Measurements from ENCODE around the gene PAM.

The PAM gene

DNA sequence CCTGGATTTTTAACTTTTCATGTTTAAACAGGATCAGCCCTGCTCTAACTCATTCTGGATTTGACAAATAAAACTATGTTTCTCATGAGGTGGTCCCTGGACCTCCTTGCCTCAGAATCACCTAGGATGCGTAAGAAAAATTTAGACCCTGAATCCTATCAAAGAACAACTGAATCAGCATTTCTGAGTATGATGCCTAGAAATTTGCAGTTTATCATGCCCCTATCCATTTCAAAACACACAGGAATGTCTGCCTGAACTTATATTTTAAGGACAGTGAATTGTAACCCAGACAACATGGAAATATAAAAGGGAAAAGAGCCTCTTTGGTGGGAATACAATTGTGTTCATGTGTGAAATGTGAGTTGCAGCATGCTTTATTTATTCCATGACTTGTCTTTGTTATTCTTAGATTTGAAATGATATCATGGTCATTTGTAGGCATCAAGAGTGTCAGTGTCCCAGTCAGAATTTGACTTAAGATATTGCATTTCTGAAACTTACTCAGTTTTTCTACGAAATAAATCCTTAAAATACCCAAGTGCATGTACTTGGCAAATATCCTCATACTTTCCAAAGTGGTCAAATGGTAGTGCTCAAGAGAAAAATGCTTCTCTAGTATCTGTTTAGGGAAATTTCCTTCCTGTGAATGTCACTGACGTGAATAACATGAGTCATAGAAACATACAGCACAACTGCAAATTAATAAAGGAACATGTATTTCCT, 220.5 kb downstream of the PAM start:
- TF ChIP-seq CTCF (IDR thresholded peaks at IDR 0.05; ENCODE audit: insufficient read depth, low read depth, low read length, missing control alignments): no peak
- no peak overlapping the region for H3K4me3 ChIP-seq (ENCODE audit: low read depth, low read length)
- no peak for DNase-seq (ENCODE audit: low read depth)

GRCh38 chr5:102981957-102982635, 227.0 kb downstream of the PAM start:
- TF ChIP-seq CTCF (IDR thresholded peaks at IDR 0.05; ENCODE audit: insufficient read depth, low read depth, low read length, missing control alignments): no peak
- H3K4me3 ChIP-seq (ENCODE audit: low read depth, low read length): no peak overlapping the region
- no peak for DNase-seq (ENCODE audit: low read depth)

DNA sequence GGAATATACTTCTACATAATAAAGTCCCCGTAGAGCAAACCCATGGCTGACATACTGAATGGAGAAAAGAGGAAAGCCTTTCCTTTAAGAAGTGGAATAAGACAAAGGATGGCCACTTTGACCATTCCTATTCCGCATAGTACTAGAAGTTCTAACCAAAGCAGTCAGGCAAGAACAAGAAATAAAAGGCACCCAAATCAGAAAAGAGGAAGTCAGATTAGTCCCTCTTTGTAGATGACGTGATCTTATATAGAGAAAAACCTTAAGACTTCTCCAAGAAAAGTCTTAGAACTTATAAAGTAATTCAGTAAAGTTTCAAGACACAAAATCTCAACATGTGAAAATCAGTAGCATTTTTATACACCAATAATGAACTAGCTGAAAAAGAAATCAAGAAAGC, 231.0 kb downstream of the PAM start:
- no peak for DNase-seq (ENCODE audit: low read depth)
- TF ChIP-seq CTCF (IDR thresholded peaks at IDR 0.05; ENCODE audit: insufficient read depth, low read depth, low read length, missing control alignments): no peak

DNA sequence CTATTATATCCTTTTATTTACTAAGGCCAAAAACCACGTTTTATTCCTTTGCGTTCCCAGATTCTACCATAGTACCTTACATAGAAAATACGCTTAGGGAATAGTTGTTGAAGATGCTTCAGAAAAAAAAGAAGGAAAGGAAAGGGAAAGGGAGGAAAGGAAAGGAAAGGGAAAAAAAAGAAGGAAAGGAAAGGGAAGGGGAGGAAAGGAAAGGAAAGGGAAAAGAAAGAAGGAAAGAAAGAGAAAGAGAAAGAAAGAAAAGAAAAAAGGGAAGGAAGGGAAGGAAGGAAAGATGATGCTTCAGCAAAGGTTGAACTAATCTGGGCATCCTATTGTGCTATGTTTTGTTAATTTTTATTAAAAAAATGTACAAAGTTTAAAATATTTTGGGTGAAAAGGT, 233.4 kb downstream of the PAM start:
- DNase-seq (ENCODE audit: low read depth): no peak
- H3K4me3 ChIP-seq (ENCODE audit: low read depth, low read length): no peak overlapping the region
- no peak for TF ChIP-seq CTCF (IDR thresholded peaks at IDR 0.05; ENCODE audit: insufficient read depth, low read depth, low read length, missing control alignments)

More for the DNA sequence above, 231.0 kb downstream of the PAM start:
- H3K4me3 ChIP-seq (ENCODE audit: low read depth, low read length): no peak overlapping the region

GRCh38 chr5:102991802-102992201, 236.7 kb downstream of the PAM start:
- no peak overlapping the region for H3K4me3 ChIP-seq (ENCODE audit: low read depth, low read length)
- no peak for DNase-seq (ENCODE audit: low read depth)
- no peak for TF ChIP-seq CTCF (IDR thresholded peaks at IDR 0.05; ENCODE audit: insufficient read depth, low read depth, low read length, missing control alignments)

DNA sequence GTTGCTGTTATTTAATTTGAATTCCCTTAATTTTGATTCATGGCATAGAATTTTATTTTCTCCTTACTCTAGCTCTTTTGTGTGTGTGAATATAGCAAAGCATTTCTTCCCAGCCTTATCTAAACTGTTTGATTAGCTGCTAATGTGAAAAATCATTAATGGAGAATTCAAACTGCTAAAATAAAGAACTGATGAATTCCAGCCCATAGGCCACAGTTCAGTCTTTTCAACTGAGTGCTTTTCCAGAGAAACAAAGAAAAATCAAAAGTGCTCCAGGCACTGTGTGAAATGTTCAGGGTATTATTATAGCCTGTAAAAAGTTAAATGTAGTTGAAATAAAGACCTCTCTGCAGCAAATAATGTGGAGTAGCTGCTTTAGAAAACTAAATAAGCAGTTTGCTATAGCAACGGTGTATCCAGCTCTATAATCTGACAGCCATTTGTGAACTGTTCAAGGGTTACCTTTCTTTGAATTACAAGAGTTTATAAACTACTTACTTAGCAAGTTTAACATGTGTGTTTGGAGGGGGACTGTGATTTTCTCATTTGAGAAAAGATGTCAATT, 241.0 kb downstream of the PAM start:
- H3K4me3 ChIP-seq (ENCODE audit: low read depth, low read length): no peak overlapping the region
- DNase-seq (ENCODE audit: low read depth): no peak
- TF ChIP-seq CTCF (IDR thresholded peaks at IDR 0.05; ENCODE audit: insufficient read depth, low read depth, low read length, missing control alignments): no peak

Data from GM12865 (cell line).